Epithelial cell of proximal tubule (primary cell): ENCODE data around the gene RASSF6. TPM values are rescaled to one million over a fixed set of nuclear protein-coding genes. Genes with fewer than 3 reads are reported as not detected.

Experiments
- DNase-seq: peaks from one replicate; pipeline ENCODE4 v3.0.0-alpha.2; 2011; ENCODE audit warnings: low read depth
- H3K4me3 ChIP-seq: 2 replicates; pipeline ENCODE4 v1.5.1; 2011; ENCODE audit warnings: low read depth, mild to moderate bottlenecking, low read length
- total RNA-seq: library from RNA; depleted of rRNA; stranded (reverse); fragments of >200 nt; gene quantifications from 2 replicates; pipeline ENCODE4 v1.2.3, GENCODE V29; 2015
- TF ChIP-seq, protein P1 (sequence below): conservative IDR thresholded peaks from 2 replicates; pipeline ENCODE4 v1.5.1; 2012; ENCODE audit warnings: low read depth, mild to moderate bottlenecking, low read length

The RASSF6 gene
- total RNA-seq, 1 donor from 2014 or later = 5.9 TPM

DNA sequence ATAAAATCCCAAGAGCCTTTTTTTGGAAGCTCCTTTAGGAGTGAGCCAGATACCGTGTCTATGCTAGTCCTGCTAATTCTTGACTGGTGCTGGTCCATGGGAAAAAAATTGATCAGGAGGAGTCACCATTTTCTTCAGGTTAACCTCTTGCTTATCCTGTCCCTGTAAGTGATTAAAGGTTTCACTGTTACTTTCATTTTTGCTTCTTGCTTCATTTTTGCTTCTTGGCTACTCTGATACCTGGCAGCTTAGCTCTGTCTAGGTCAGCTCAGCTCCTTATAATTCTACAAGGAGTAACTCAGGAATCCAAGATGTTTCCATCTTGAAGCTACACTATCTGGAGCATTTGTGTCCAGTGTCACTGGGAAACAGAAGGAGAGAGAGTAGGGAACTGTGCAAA is 93.0 kb downstream of the RASSF6 start:
- no peak for DNase-seq
- TF ChIP-seq, protein P1, sequence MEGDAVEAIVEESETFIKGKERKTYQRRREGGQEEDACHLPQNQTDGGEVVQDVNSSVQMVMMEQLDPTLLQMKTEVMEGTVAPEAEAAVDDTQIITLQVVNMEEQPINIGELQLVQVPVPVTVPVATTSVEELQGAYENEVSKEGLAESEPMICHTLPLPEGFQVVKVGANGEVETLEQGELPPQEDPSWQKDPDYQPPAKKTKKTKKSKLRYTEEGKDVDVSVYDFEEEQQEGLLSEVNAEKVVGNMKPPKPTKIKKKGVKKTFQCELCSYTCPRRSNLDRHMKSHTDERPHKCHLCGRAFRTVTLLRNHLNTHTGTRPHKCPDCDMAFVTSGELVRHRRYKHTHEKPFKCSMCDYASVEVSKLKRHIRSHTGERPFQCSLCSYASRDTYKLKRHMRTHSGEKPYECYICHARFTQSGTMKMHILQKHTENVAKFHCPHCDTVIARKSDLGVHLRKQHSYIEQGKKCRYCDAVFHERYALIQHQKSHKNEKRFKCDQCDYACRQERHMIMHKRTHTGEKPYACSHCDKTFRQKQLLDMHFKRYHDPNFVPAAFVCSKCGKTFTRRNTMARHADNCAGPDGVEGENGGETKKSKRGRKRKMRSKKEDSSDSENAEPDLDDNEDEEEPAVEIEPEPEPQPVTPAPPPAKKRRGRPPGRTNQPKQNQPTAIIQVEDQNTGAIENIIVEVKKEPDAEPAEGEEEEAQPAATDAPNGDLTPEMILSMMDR = no peak
- H3K4me3 ChIP-seq = no peak overlapping the region

DNA sequence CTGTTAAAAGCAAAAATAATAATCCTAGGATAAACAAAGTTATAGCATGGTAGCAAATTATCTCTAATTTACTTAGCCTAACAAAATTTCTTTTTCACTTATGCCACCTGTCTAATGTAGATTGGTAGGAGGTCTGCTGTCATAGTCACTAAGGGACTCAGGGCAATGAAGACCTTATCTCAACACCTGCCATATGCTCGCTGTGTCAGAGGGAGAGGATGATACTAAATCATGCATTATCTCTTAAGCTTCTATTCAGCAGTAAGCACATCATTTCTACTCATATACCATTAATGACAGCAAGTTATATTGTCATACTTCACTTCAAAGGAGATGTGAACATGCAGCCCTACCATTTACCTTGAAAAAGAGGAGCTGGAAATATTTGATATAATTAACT is 94.6 kb downstream of the RASSF6 start:
- no peak overlapping the region for H3K4me3 ChIP-seq
- no peak for DNase-seq
- TF ChIP-seq, protein P1 = no peak

GRCh38 chr4:73523126-73523525 is 97.1 kb downstream of the RASSF6 start:
- no peak overlapping the region for H3K4me3 ChIP-seq
- no peak for DNase-seq
- TF ChIP-seq, protein P1 = peak; percentile 17

Other genes starting within 250 kb of the RASSF6 start
- not detected in 2 replicates for gene ALB, start 216.1 kb downstream of the RASSF6 start, total RNA-seq
- gene AFP, start 184.2 kb downstream of the RASSF6 start, total RNA-seq = 0.22 and 2.2 TPM in 2 replicates
- gene AFM, start 138.7 kb downstream of the RASSF6 start, total RNA-seq = not detected in 2 replicates
- gene CXCL8, start 120.1 kb upstream of the RASSF6 start, total RNA-seq = 24.9 and 31.4 TPM in 2 replicates
- 7.2 and 17.1 TPM in 2 replicates for gene CXCL6, start 216.2 kb upstream of the RASSF6 start, total RNA-seq
- gene PF4V1, start 232.9 kb upstream of the RASSF6 start, total RNA-seq = not detected in 2 replicates
- 100 and 158 TPM in 2 replicates for gene CXCL1, start 249.0 kb upstream of the RASSF6 start, total RNA-seq